BLaER1 (cell line): ENCODE results near the gene SSB.
"Not testable (repeated sequence)": the region's sequence is repeated elsewhere in the genome, so short reads cannot be mapped to it uniquely, and the experiment has no call there.

ENCODE experiments used
- H3K27ac ChIP-seq: shearing (Covaris generic); formaldehyde crosslinking; 2 replicates; pipeline ENCODE4 v1.8.1; 2022
- H3K27me3 ChIP-seq: shearing (Covaris generic); formaldehyde crosslinking; 2 replicates; pipeline ENCODE4 v1.8.1; 2022
- H3K36me3 ChIP-seq: shearing (Covaris generic); formaldehyde crosslinking; 2 replicates; pipeline ENCODE4 v1.8.1; 2022
- H3K4me1 ChIP-seq: shearing (Covaris generic); formaldehyde crosslinking; 2 replicates; pipeline ENCODE4 v1.8.1; 2022
- H3K4me2 ChIP-seq: shearing (Covaris generic); formaldehyde crosslinking; 2 replicates; pipeline ENCODE4 v1.8.1; 2022
- H3K4me3 ChIP-seq: shearing (Covaris generic); formaldehyde crosslinking; 2 replicates; pipeline ENCODE4 v1.8.1; 2022
- H3K9ac ChIP-seq: shearing (Covaris generic); formaldehyde crosslinking; 2 replicates; pipeline ENCODE4 v1.8.1; 2022
- H3K9me3 ChIP-seq: shearing (Covaris generic); formaldehyde crosslinking; 2 replicates; pipeline ENCODE4 v1.8.1; 2022
- H4K20me1 ChIP-seq: shearing (Covaris generic); formaldehyde crosslinking; 2 replicates; pipeline ENCODE4 v1.8.1; 2022
- Cebpa-rat ChIP-seq: shearing (Covaris generic); IDR thresholded peaks from 2 replicates; pipeline ENCODE4 v1.8.1; 2022

SSB gene

GRCh38 chr2:169781249-169782013 lies 17.2 kb upstream of the SSB start:
- H3K27ac ChIP-seq = no peak overlapping the region
- no peak overlapping the region for H3K4me2 ChIP-seq
- TF ChIP-seq Cebpa-rat = no peak
- H3K36me3 ChIP-seq = no peaks in the 10 kb centered on the region
- no peaks in the 10 kb centered on the region for H4K20me1 ChIP-seq
- H3K27me3 ChIP-seq = no peaks in the 10 kb centered on the region
- no peaks in the 10 kb centered on the region for H3K9me3 ChIP-seq
- H3K4me1 ChIP-seq = no peaks in the 10 kb centered on the region
- H3K4me3 ChIP-seq = no peak overlapping the region
- H3K9ac ChIP-seq = no peak overlapping the region

GRCh38 chr2:169782513-169782912 lies 16.2 kb upstream of the SSB start:
- Histone ChIP-seq H3K9me3 (no peaks in the 10 kb centered on the region), H4K20me1 (no peaks in the 10 kb centered on the region), H3K4me2 (no peak overlapping the region), H3K9ac (no peak overlapping the region), H3K36me3 (no peaks in the 10 kb centered on the region), H3K4me3 (no peak overlapping the region), H3K27ac (no peak overlapping the region), H3K4me1 (no peaks in the 10 kb centered on the region), H3K27me3 (no peaks in the 10 kb centered on the region)
- TF ChIP-seq Cebpa-rat = no peak

DNA sequence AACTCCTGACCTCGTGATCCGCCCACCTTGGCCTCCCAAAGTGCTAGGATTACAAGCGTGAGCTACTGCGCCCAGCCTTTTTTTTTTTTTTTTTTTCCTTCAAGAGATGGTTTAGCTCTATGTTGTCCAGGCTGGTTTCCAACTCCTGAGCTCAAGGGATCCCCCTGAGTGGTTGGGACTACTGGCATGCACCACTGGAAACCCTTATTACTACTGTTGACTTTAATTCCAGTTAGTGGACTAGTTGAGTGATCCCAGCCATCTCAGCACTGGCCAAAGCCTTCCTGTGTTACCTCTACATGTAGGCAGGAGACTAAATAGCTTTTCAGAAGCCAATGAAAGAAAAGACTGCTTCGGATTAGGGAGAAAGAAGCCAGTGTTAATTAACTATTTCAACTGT lies 8.1 kb upstream of the SSB start:
- Histone ChIP-seq H3K4me2 (no peak overlapping the region), H3K9ac (no peak overlapping the region), H3K36me3 (no peaks in the 10 kb centered on the region), H3K9me3 (no peaks in the 10 kb centered on the region), H3K4me1 (no peaks in the 10 kb centered on the region), H3K4me3 (no peak overlapping the region), H3K27ac (no peak overlapping the region), H4K20me1 (no peaks in the 10 kb centered on the region), H3K27me3 (no peaks in the 10 kb centered on the region)
- TF ChIP-seq Cebpa-rat = no peak

DNA sequence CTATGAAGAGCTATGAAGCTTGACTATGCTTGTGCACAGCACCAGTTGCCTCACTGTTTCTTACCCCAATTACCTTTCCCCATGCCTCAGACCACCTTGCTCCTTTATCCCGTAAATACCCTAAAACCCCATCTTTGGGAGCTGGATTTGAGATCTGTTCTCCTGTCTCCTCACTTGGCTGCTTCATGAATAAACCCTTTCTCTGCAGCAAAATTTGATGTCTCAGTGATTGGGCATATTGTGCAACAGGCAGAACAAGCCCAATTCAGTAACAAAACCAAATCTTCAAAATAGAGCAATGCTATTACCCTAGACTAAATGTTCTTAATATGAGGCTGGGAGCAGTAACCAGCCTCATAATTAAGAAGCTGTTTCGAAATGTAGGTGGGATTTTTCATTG lies 3.5 kb upstream of the SSB start:
- H3K9ac ChIP-seq = no peak overlapping the region
- H3K27me3 ChIP-seq = no peaks in the 10 kb centered on the region
- no peak overlapping the region for H3K27ac ChIP-seq
- H3K36me3 ChIP-seq = no peaks in the 10 kb centered on the region
- peaks cover 9% of the 10 kb centered on the region for H3K4me1 ChIP-seq
- no peak overlapping the region for H3K4me2 ChIP-seq
- no peaks in the 10 kb centered on the region for H3K9me3 ChIP-seq
- H3K4me3 ChIP-seq = no peak overlapping the region
- no peak for TF ChIP-seq Cebpa-rat
- H4K20me1 ChIP-seq = peaks cover 12% of the 10 kb centered on the region

- H3K9me3 ChIP-seq = no peaks in the 10 kb centered on the region
- H3K9ac ChIP-seq = no peak overlapping the region
- no peak overlapping the region for H3K4me2 ChIP-seq
- no peak overlapping the region for H3K27ac ChIP-seq
- H3K36me3 ChIP-seq = peaks cover 3% of the 10 kb centered on the region
- H4K20me1 ChIP-seq = peaks cover 25% of the 10 kb centered on the region
- no peak overlapping the region for H3K4me3 ChIP-seq
- peaks cover 16% of the 10 kb centered on the region for H3K4me1 ChIP-seq
- H3K27me3 ChIP-seq = no peaks in the 10 kb centered on the region
- no peak for TF ChIP-seq Cebpa-rat
These were observed 2.2 kb upstream of the SSB start for GRCh38 chr2:169796441-169796840.

DNA sequence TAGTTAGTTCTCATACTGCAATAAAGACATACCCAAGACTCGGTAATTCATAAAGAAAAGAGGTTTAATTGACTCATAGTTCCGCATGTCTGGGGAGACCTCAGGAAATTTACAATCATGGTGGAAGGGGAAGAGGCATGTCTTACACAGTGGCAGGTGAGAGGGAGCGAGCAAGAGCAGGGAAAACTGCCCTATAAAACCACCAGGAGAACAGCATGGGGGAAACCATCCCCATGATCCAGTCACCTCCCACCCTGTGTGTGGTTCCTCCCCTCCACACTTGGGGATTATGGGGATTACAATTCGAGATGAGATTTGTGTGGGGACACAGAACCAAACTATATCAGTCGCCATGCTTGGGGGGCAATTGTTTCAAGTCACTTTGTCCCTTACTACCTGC lies 1.1 kb upstream of the SSB start:
- Histone ChIP-seq H3K27me3 (no peaks in the 10 kb centered on the region), H4K20me1 (peaks cover 36% of the 10 kb centered on the region), H3K9ac (no peak overlapping the region), H3K36me3 (peaks cover 14% of the 10 kb centered on the region), H3K4me1 (peaks cover 24% of the 10 kb centered on the region), H3K4me3 (no peak overlapping the region), H3K4me2 (no peak overlapping the region), H3K27ac (no peak overlapping the region), H3K9me3 (no peaks in the 10 kb centered on the region)
- TF ChIP-seq Cebpa-rat = no peak

- Histone ChIP-seq H3K4me3 (peak overlapping the region; percentile 85), H4K20me1 (peaks cover 44% of the 10 kb centered on the region), H3K27me3 (no peaks in the 10 kb centered on the region), H3K4me1 (peaks cover 24% of the 10 kb centered on the region), H3K9me3 (no peaks in the 10 kb centered on the region), H3K27ac (no peak overlapping the region), H3K36me3 (peaks cover 22% of the 10 kb centered on the region), H3K4me2 (peak overlapping the region; percentile 85), H3K9ac (peak overlapping the region; percentile 91)
- TF ChIP-seq Cebpa-rat = no peak
These were observed 314 bp upstream of the SSB start for GRCh38 chr2:169798397-169798717.

GRCh38 chr2:169803480-169803879 lies 4.8 kb downstream of the SSB start:
- Histone ChIP-seq H3K27ac (no peak overlapping the region), H3K4me3 (no peak overlapping the region), H3K36me3 (peaks cover 72% of the 10 kb centered on the region), H3K27me3 (no peaks in the 10 kb centered on the region), H3K4me2 (no peak overlapping the region), H3K9ac (no peak overlapping the region), H3K9me3 (no peaks in the 10 kb centered on the region), H4K20me1 (peaks cover 82% of the 10 kb centered on the region), H3K4me1 (peaks cover 20% of the 10 kb centered on the region)
- no peak for TF ChIP-seq Cebpa-rat

- no peak overlapping the region for H3K4me3 ChIP-seq
- H3K4me2 ChIP-seq = no peak overlapping the region
- no peak overlapping the region for H3K9ac ChIP-seq
- no peaks in the 10 kb centered on the region for H3K9me3 ChIP-seq
- no peak for TF ChIP-seq Cebpa-rat
- H3K36me3 ChIP-seq = peaks cover 99% of the 10 kb centered on the region
- H4K20me1 ChIP-seq = peaks cover 68% of the 10 kb centered on the region
- H3K27ac ChIP-seq = no peak overlapping the region
- 0 out of 2 replicates have a peak, but pooled peaks cover 7% of the 10 kb centered on the region for H3K4me1 ChIP-seq
- H3K27me3 ChIP-seq = no peaks in the 10 kb centered on the region
These were observed 7.9 kb downstream of the SSB start for GRCh38 chr2:169806586-169806985.

DNA sequence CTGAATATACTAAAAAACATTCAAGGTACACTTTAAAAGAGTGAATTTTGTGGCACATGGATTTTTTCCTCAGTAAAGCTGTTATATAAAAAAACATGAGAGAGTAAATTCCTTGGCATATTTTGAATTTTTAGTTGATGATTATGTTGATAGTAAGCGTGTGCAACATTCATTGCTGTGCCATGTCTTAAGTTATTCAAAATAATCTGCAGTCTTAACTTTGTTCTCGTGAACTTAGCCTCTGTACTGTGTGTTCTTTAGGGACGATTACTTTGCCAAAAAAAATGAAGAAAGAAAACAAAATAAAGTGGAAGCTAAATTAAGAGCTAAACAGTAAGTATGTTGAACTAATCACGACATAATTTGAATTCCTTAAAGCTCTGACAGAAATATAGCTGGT lies 9.6 kb downstream of the SSB start:
- no peaks in the 10 kb centered on the region for H3K27me3 ChIP-seq
- no peak for TF ChIP-seq Cebpa-rat
- H3K36me3 ChIP-seq = peaks cover 99% of the 10 kb centered on the region
- no peaks in the 10 kb centered on the region for H3K9me3 ChIP-seq
- H3K4me3 ChIP-seq = no peak overlapping the region
- H3K4me2 ChIP-seq = no peak overlapping the region
- no peak overlapping the region for H3K9ac ChIP-seq
- H3K4me1 ChIP-seq = no peaks in the 10 kb centered on the region
- no peak overlapping the region for H3K27ac ChIP-seq
- H4K20me1 ChIP-seq = peaks cover 67% of the 10 kb centered on the region

- Histone ChIP-seq H3K4me3 (no peak overlapping the region), H4K20me1 (peaks cover 47% of the 10 kb centered on the region), H3K4me1 (no peaks in the 10 kb centered on the region), H3K9ac (no peak overlapping the region), H3K27me3 (no peaks in the 10 kb centered on the region), H3K27ac (no peak overlapping the region), H3K4me2 (no peak overlapping the region), H3K9me3 (peaks cover 17% of the 10 kb centered on the region; the same call in 1 of the 2 replicates), H3K36me3 (peaks cover 89% of the 10 kb centered on the region)
- no peak for TF ChIP-seq Cebpa-rat
These were observed 17.2 kb downstream of the SSB start for GRCh38 chr2:169815849-169816248.

DNA sequence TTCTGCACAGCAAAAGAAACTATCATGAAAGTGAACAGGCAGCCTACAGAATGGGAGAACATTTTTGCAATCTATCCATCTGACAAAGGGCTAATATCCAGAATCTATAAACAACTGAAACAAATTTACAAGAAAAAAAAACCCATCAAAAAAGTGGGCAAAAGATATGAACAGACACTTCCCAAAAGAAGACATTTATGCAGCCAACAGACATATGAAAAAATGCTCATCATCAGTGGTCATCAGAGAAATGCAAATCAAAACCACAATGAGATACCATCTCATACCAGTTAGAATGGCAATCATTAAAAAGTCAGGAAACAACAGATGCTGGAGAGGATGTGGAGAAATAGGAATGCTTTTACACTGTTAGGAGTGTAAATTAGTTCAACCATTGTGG lies 18.3 kb downstream of the SSB start:
- H4K20me1 ChIP-seq = peaks cover 36% of the 10 kb centered on the region; the same call in 1 of the 2 replicates
- peaks cover 17% of the 10 kb centered on the region; the same call in 1 of the 2 replicates for H3K9me3 ChIP-seq
- H3K27ac ChIP-seq, H3K4me3 ChIP-seq, H3K4me2 ChIP-seq, H3K9ac ChIP-seq, H3K27me3 ChIP-seq, H3K4me1 ChIP-seq: not testable (repeated sequence)
- H3K36me3 ChIP-seq = peaks cover 85% of the 10 kb centered on the region

DNA sequence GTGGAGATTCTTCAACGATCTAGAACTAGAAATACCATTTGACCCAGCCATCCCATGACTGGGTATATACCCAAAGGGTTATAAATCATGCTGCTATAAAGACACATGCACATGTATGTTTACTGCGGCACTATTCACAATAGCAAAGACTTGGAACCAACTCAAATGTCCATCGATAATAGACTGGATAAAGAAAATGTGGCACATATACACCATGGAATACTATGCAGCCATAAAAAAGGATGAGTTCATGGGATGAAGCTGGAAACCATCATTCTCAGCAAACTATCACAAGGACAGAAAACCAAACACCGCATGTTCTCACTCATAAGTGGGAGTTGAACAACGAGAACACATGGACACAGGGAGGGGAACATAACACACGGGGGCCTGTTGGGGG lies 18.7 kb downstream of the SSB start:
- not testable (repeated sequence) for H3K27me3 ChIP-seq

More for the DNA sequence above, 18.7 kb downstream of the SSB start:
- H3K9ac ChIP-seq, H3K4me2 ChIP-seq, H3K27ac ChIP-seq, H3K4me1 ChIP-seq, H3K4me3 ChIP-seq: not testable (repeated sequence)
- Histone ChIP-seq H3K9me3 (peaks cover 17% of the 10 kb centered on the region; the same call in 1 of the 2 replicates), H3K36me3 (peaks cover 81% of the 10 kb centered on the region), H4K20me1 (peaks cover 32% of the 10 kb centered on the region; the same call in 1 of the 2 replicates)
